Hepatocyte (in vitro differentiated cells): Measurements from ENCODE around the gene SLC25A45. TPM values are rescaled to one million over a fixed set of nuclear protein-coding genes. Genes with fewer than 3 reads are reported as not detected.
A peak's percentile ranks its signal among the peaks of the same experiment; 100 is the strongest.

ENCODE experiments used
- DNase-seq: peaks from one replicate; pipeline ENCODE4 v3.0.0-alpha.2; 2016; ENCODE audit warnings: low spot score
- H2AFZ ChIP-seq: fragments of 200-600 bp; sonication (generic); 2 replicates; pipeline ENCODE4 v1.6.0; 2016; ENCODE audit warnings: antibody characterized with exemption, mild to moderate bottlenecking
- H3K27ac ChIP-seq: fragments of 200-600 bp; sonication (generic); 2 replicates; pipeline ENCODE4 v1.5.1; 2016; ENCODE audit warnings: mild to moderate bottlenecking
- H3K27me3 ChIP-seq: fragments of 200-600 bp; sonication (generic); 2 replicates; pipeline ENCODE4 v1.6.1; 2016
- H3K36me3 ChIP-seq: fragments of 200-600 bp; sonication (generic); replicated peaks from 2 replicates; pipeline ENCODE4 v1.5.1; 2016; ENCODE audit warnings: low read depth; ENCODE audit not compliant: insufficient read depth
- H3K4me1 ChIP-seq: fragments of 200-600 bp; sonication (generic); 2 replicates; pipeline ENCODE4 v1.5.1; 2016; ENCODE audit warnings: mild to moderate bottlenecking, moderate library complexity; ENCODE audit not compliant: insufficient read depth
- H3K4me2 ChIP-seq: fragments of 200-600 bp; sonication (generic); 2 replicates; pipeline ENCODE4 v1.6.0; 2016
- H3K4me3 ChIP-seq: fragments of 200-600 bp; sonication (generic); 2 replicates; pipeline ENCODE4 v1.5.1; 2016; ENCODE audit warnings: mild to moderate bottlenecking
- H3K79me2 ChIP-seq: fragments of 200-600 bp; sonication (generic); 2 replicates; pipeline ENCODE4 v1.6.0; 2017; ENCODE audit warnings: mild to moderate bottlenecking
- H3K9me2 ChIP-seq: fragments of 200-600 bp; sonication (generic); replicated peaks from 2 replicates; pipeline ENCODE4 v1.6.0; 2017; ENCODE audit warnings: mild to moderate bottlenecking; ENCODE audit not compliant: insufficient read depth
- H3K9me3 ChIP-seq: fragments of 200-600 bp; sonication (generic); 2 replicates; pipeline ENCODE4 v1.5.1; 2016; ENCODE audit warnings: low read depth, mild to moderate bottlenecking
- H4K20me1 ChIP-seq: fragments of 200-600 bp; sonication (generic); 2 replicates; pipeline ENCODE4 v1.6.0; 2016; ENCODE audit warnings: mild to moderate bottlenecking; ENCODE audit not compliant: insufficient read depth, poor library complexity, severe bottlenecking
- CTCF ChIP-seq: fragments of 200-600 bp; sonication (generic); IDR thresholded peaks from 2 replicates; pipeline ENCODE4 v1.5.1; 2016; ENCODE audit warnings: antibody characterized with exemption, mild to moderate bottlenecking; ENCODE audit not compliant: poor library complexity
- EZH2 ChIP-seq: fragments of 200-600 bp; sonication (generic); IDR thresholded peaks from 2 replicates; pipeline ENCODE4 v1.6.1; 2016; ENCODE audit warnings: antibody characterized with exemption, mild to moderate bottlenecking, borderline replicate concordance
- EZH2phosphoT487 ChIP-seq: fragments of 200-600 bp; sonication (generic); IDR thresholded peaks from one replicate; pipeline ENCODE4 v1.6.1; 2018; ENCODE audit warnings: antibody characterized with exemption, mild to moderate bottlenecking, low read depth, moderate library complexity; ENCODE audit not compliant: unreplicated experiment, severe bottlenecking
- WGBS: methylation state at CpG from one replicate; pipeline ENCODE4 v1.1.6; 2016; ENCODE audit warnings: low lambda C conversion rate; ENCODE audit errors: missing lambda C conversion rate; 5-methylcytosine and 5-hydroxymethylcytosine counted together
- polyA plus RNA-seq: library from polyadenylated mRNA; unstranded; fragments of >200 nt; fragmentation: Nextera tagmentation; extraction: Ambion mirVana; gene quantifications from 2 replicates; pipeline ENCODE4 v1.2.1, GENCODE V29; 2016
- total RNA-seq: library from RNA; depleted of rRNA; stranded (reverse); fragments of >200 nt; gene quantifications from 2 replicates; pipeline ENCODE4 v1.2.3, GENCODE V29; 2014

The SLC25A45 gene
- total and polyA plus RNA-seq, 2 experiments from 2014 or later = 8.8 to 13.9 TPM

GRCh38 chr11:65425105-65425970 lies 42.9 kb upstream of the SLC25A45 start:
- Histone ChIP-seq H3K79me2 (peaks cover 73% of the 10 kb centered on the region), H3K9me3 (no peaks in the 10 kb centered on the region), H3K4me2 (peak overlapping the region; percentile 91), H4K20me1 (peaks cover 59% of the 10 kb centered on the region), H3K27ac (peak overlapping the region; percentile 100), H3K36me3 (no peaks in the 10 kb centered on the region), H3K4me3 (peak overlapping the region; percentile 63), H3K9me2 (no peaks in the 10 kb centered on the region), H3K27me3 (no peaks in the 10 kb centered on the region), H2AFZ (no peak overlapping the region), H3K4me1 (peaks cover 12% of the 10 kb centered on the region)
- TF ChIP-seq CTCF (no peak), EZH2phosphoT487 (no peak), EZH2 (no peak)
- WGBS = 27% methylated on average over 9 of the region's 9 CpGs
- no peak for DNase-seq

- no peak for DNase-seq
- peak overlapping the region; percentile 100 for H3K27ac ChIP-seq
- peak overlapping the region; percentile 63 for H3K4me3 ChIP-seq
- H3K4me1 ChIP-seq = peaks cover 18% of the 10 kb centered on the region
- no peaks in the 10 kb centered on the region for H3K9me3 ChIP-seq
- H3K27me3 ChIP-seq = no peaks in the 10 kb centered on the region
- H4K20me1 ChIP-seq = peaks cover 55% of the 10 kb centered on the region
- 30% methylated on average over 18 of the region's 18 CpGs for WGBS
- H3K36me3 ChIP-seq = no peaks in the 10 kb centered on the region
- no peak overlapping the region for H2AFZ ChIP-seq
- peak overlapping the region; percentile 91 for H3K4me2 ChIP-seq
- no peak for TF ChIP-seq EZH2phosphoT487
- TF ChIP-seq EZH2 = no peak
- no peak for TF ChIP-seq CTCF
- peaks cover 68% of the 10 kb centered on the region for H3K79me2 ChIP-seq
- H3K9me2 ChIP-seq = no peaks in the 10 kb centered on the region
These were observed 42.0 kb upstream of the SLC25A45 start for GRCh38 chr11:65424205-65425104.

GRCh38 chr11:65423516-65424204 lies 41.2 kb upstream of the SLC25A45 start:
- no peaks in the 10 kb centered on the region for H3K9me3 ChIP-seq
- no peaks in the 10 kb centered on the region for H3K27me3 ChIP-seq
- H3K4me2 ChIP-seq = peak overlapping the region; percentile 91
- peaks cover 55% of the 10 kb centered on the region for H4K20me1 ChIP-seq
- no peak for DNase-seq
- H3K4me1 ChIP-seq = peaks cover 22% of the 10 kb centered on the region
- peak overlapping the region; percentile 100 for H3K27ac ChIP-seq
- no peaks in the 10 kb centered on the region for H3K9me2 ChIP-seq
- 63% methylated on average over 19 of the region's 19 CpGs for WGBS
- H3K79me2 ChIP-seq = peaks cover 69% of the 10 kb centered on the region
- TF ChIP-seq CTCF = no peak
- TF ChIP-seq EZH2phosphoT487 = peak; percentile 73
- H3K36me3 ChIP-seq = no peaks in the 10 kb centered on the region
- peak overlapping the region; percentile 63 for H3K4me3 ChIP-seq
- no peak overlapping the region for H2AFZ ChIP-seq
